Endothelial cell of umbilical vein (primary cell): ENCODE data around the gene MICALL1. TPM values are rescaled to one million over a fixed set of nuclear protein-coding genes. Genes with fewer than 3 reads are reported as not detected.

Source experiments
- BruUV-seq: library from RNA; stranded (reverse); fragments of 400-500 nt; replicated peaks from 2 replicates; lab custom pipeline; 2021; lab: Mats Ljungman, UMichigan
- CTCF ChIA-PET: fragments of 300-600, 350-600 bp; sonication (Branson Sonifier 250); formaldehyde crosslinking; loops from one replicate; lab custom pipeline; 2021; ENCODE audit warnings: antibody characterized with exemption, inconsistent platforms; lab: Charles Lee
- POLR2A ChIA-PET: fragments of 300-600, 350-600 bp; sonication (Branson Sonifier 250); formaldehyde crosslinking; loops from one replicate; lab custom pipeline; 2021; ENCODE audit warnings: antibody characterized with exemption, inconsistent platforms; lab: Charles Lee
- DNase-seq: peaks from one replicate; pipeline ENCODE4 v3.0.0-alpha.2; 2011; ENCODE audit warnings: low read depth, low spot score
- FAIRE-seq: peaks from 2 replicates; lab custom pipeline; 2011; peaks lifted over from hg19 to GRCh38; lab: Jason Lieb, UNC
- H2AFZ ChIP-seq: 2 replicates; pipeline ENCODE4 v1.6.0; 2012; ENCODE audit warnings: low read depth, low read length, control low read depth, inconsistent platforms
- H3K27ac ChIP-seq: 2 replicates; pipeline ENCODE4 v1.5.1; 2011; ENCODE audit warnings: low read depth, mild to moderate bottlenecking, control low read depth, low read length, moderate library complexity; ENCODE audit not compliant: insufficient read depth
- H3K27me3 ChIP-seq, 2 experiments: 2 replicates each; pipeline versions ENCODE4 v1.6.0 to v1.6.1; 2011; ENCODE audit warnings: low read length in 2 of 2, mixed read lengths in 1 of 2; ENCODE audit not compliant: control insufficient read depth in 2 of 2, insufficient read depth in 2 of 2
- H3K36me3 ChIP-seq, 2 experiments: 2 replicates in 1 of 2; 3 replicates in 1 of 2; pipeline ENCODE4 v1.5.1; 2011; ENCODE audit warnings: low read length in 2 of 2, mild to moderate bottlenecking in 1 of 2, moderate library complexity in 1 of 2; ENCODE audit not compliant: control insufficient read depth in 2 of 2, insufficient read depth in 2 of 2; ENCODE audit errors: extremely low read depth in 1 of 2
- H3K4me1 ChIP-seq: 3 replicates; pipeline ENCODE4 v1.5.1; 2011; ENCODE audit warnings: mild to moderate bottlenecking, low read length; ENCODE audit not compliant: control insufficient read depth, insufficient read depth; ENCODE audit errors: extremely low read depth
- H3K4me2 ChIP-seq: 2 replicates; pipeline ENCODE4 v1.6.1; 2011; ENCODE audit warnings: low read length, control low read depth, mixed read lengths; ENCODE audit not compliant: insufficient read depth
- H3K4me3 ChIP-seq, 3 experiments: fragments of 200-600 bp in 1 of 3; sonication (generic), shearing (Covaris generic) in 1 of 3; replicated peaks in 1 of 3; 2 replicates each; pipeline ENCODE4 v1.5.1; 2011 to 2016; ENCODE audit warnings: control low read depth in 3 of 3, low read length in 3 of 3, mild to moderate bottlenecking in 2 of 3, inconsistent platforms in 1 of 3, low read depth in 1 of 3, moderate library complexity in 1 of 3; ENCODE audit not compliant: insufficient read depth in 1 of 3
- H3K79me2 ChIP-seq: 2 replicates; pipeline ENCODE4 v1.6.0; 2012; ENCODE audit warnings: low read length, inconsistent platforms; ENCODE audit not compliant: control insufficient read depth, insufficient read depth
- H3K9ac ChIP-seq: replicated peaks from 2 replicates; pipeline ENCODE3; 2011; ENCODE audit warnings: low read length, control low read depth; ENCODE audit not compliant: insufficient read depth; ENCODE audit errors: extremely low read depth
- H3K9me1 ChIP-seq: replicated peaks from 3 replicates; pipeline ENCODE4 v1.6.0; 2011; ENCODE audit warnings: mild to moderate bottlenecking, low read length; ENCODE audit not compliant: control insufficient read depth, insufficient read depth; ENCODE audit errors: extremely low read depth
- H3K9me3 ChIP-seq: replicated peaks from 2 replicates; pipeline ENCODE4 v1.5.1; 2012; ENCODE audit warnings: low read length, inconsistent platforms; ENCODE audit not compliant: control insufficient read depth, insufficient read depth
- H4K20me1 ChIP-seq: replicated peaks from 2 replicates; pipeline ENCODE3; 2011; ENCODE audit warnings: mild to moderate bottlenecking, low read length; ENCODE audit not compliant: control insufficient read depth, insufficient read depth; ENCODE audit errors: extremely low read depth
- CTCF ChIP-seq, 2 donors: IDR thresholded peaks; 1 replicate in 1 of 2; 2 replicates in 1 of 2; pipeline ENCODE4 v1.5.1; 2011; ENCODE audit warnings: low read length in 2 of 2, mild to moderate bottlenecking in 2 of 2, moderate library complexity in 2 of 2, control low read depth in 1 of 2, inconsistent platforms in 1 of 2, low read depth in 1 of 2; ENCODE audit not compliant: insufficient read depth in 1 of 2; ENCODE audit errors: extremely low read depth in 1 of 2
- EZH2 ChIP-seq: IDR thresholded peaks from 2 replicates; pipeline ENCODE4 v1.6.1; 2012; ENCODE audit warnings: borderline replicate concordance, low read depth, mild to moderate bottlenecking, moderate library complexity, low read length, inconsistent platforms; ENCODE audit not compliant: severe bottlenecking
- FOS ChIP-seq: IDR thresholded peaks from 2 replicates; pipeline ENCODE4 v1.6.1; 2011; ENCODE audit warnings: mild to moderate bottlenecking, low read length, moderate library complexity, borderline replicate concordance; ENCODE audit not compliant: insufficient read depth
- GATA2 ChIP-seq: IDR thresholded peaks from 2 replicates; pipeline ENCODE4 v1.7.0; 2011; ENCODE audit warnings: low read depth, mild to moderate bottlenecking, moderate library complexity, mixed read lengths, low read length; ENCODE audit not compliant: insufficient read length, insufficient read depth
- JUN ChIP-seq: IDR thresholded peaks from 2 replicates; pipeline ENCODE4 v1.6.1; 2011; ENCODE audit warnings: borderline replicate concordance, low read depth; ENCODE audit not compliant: insufficient read length, insufficient read depth
- MAX ChIP-seq: IDR thresholded peaks from 2 replicates; pipeline ENCODE4 v1.6.1; 2011; ENCODE audit not compliant: insufficient read depth, insufficient read length
- MYC ChIP-seq: IDR thresholded peaks from one replicate; pipeline ENCODE4 v1.6.1; 2011; ENCODE audit warnings: mild to moderate bottlenecking, low read depth, low read length
- POLR2A ChIP-seq: IDR thresholded peaks from 2 replicates; pipeline ENCODE4 v1.6.1; 2012; ENCODE audit warnings: low read depth, mild to moderate bottlenecking, control low read depth, low read length
- POLR2AphosphoS5 ChIP-seq: IDR thresholded peaks from 2 replicates; pipeline ENCODE4 v1.6.1; 2012; ENCODE audit warnings: low read depth, mild to moderate bottlenecking, control low read depth, low read length, moderate library complexity; ENCODE audit not compliant: insufficient read depth
- dilution Hi-C: fragments of 300-500 bp; cut with MboI; formaldehyde crosslinking; loops from one replicate; pipeline ENCODE4 v1.15.0; 2019; ENCODE audit warnings: low sequenced_read_pairs; ENCODE audit not compliant: extremely low pct_ligation_motif_present
- intact Hi-C: fragments of 100-400 bp; cut with micrococcal nuclease; formaldehyde crosslinking; loops from one replicate; pipeline ENCODE4 v1.10.0; 2022
- polyA plus RNA-seq, 4 experiments: library from polyadenylated mRNA; depleted of rRNA in 3 of 4; stranded (reverse) in 3 of 4; unstranded in 1 of 4; fragments of >200 nt; gene quantifications; 2 replicates each; pipeline versions ENCODE4 v1.2.1 to v1.2.3, GENCODE V29; 2011 to 2012; ENCODE audit warnings: missing spikeins in 1 of 4
- total RNA-seq: library from RNA; stranded (reverse); gene quantifications from 2 replicates; pipeline ENCODE4 v1.2.3, GENCODE V29; 2021

Gene MICALL1
- total and polyA plus RNA-seq, 2 donors (not counting 3 experiments of a cell fraction or from before 2014, with no cell fraction given): 23.9 to 66.9 TPM

- H3K4me2 ChIP-seq: no peak overlapping the region
- peaks cover 8% of the 10 kb centered on the region for H3K79me2 ChIP-seq
- no peak overlapping the region for H3K4me3 ChIP-seq
- no peak overlapping the region for H2AFZ ChIP-seq
- H4K20me1 ChIP-seq: no peaks in the 10 kb centered on the region
- no peaks in the 10 kb centered on the region for H3K9me3 ChIP-seq
- H3K9ac ChIP-seq: no peak overlapping the region
- ChIA-PET POLR2A (interaction anchor here (0.7 kb wide), 3 partner anchors 46 to 301 kb away, joined by 3 to 10 read pairs (median 4); partner anchors contain the start of gene GCAT), CTCF (no interaction called here)
- intact Hi-C loops (no loop called here), dilution Hi-C loops (no loop called here)
- H3K27ac ChIP-seq: no peak overlapping the region
- H3K4me1 ChIP-seq: peaks cover 5% of the 10 kb centered on the region
- no peaks in the 10 kb centered on the region for H3K27me3 ChIP-seq
- no peaks in the 10 kb centered on the region for H3K9me1 ChIP-seq
- no peak for FAIRE-seq
- peaks cover 12 to 38% of the 10 kb centered on the region in 2 experiments for H3K36me3 ChIP-seq
- no peak for TF ChIP-seq GATA2
- TF ChIP-seq MYC: no peak
- no peak for TF ChIP-seq POLR2A
- TF ChIP-seq POLR2AphosphoS5: no peak
- no peak for TF ChIP-seq FOS
- TF ChIP-seq MAX: no peak
- TF ChIP-seq JUN: no peak
- no peak for TF ChIP-seq CTCF (IDR thresholded peaks at IDR 0.05; ENCODE audit: extremely low read depth in 1 of 2, insufficient read depth in 1 of 2, low read depth in 1 of 2, low read length in 2 of 2)
- no peak for TF ChIP-seq EZH2
- BruUV-seq: no TSS peak
- no peak for DNase-seq
Measured at GRCh38 chr22:37959231-37959825, 53.2 kb downstream of the MICALL1 start.
